NCI-H187 treated with DMSO at 0.1 percent for 48 hours (cell line): ENCODE data around the gene ARFIP1.

Experiments used
- DNase-seq: peaks from one replicate; lab custom pipeline; 2025; lab: John Stamatoyannopoulos, UW

ARFIP1 gene

GRCh38 chr4:152898606-152899005 lies 118.9 kb downstream of the ARFIP1 start:
- DNase-seq: no peak

GRCh38 chr4:152900395-152900794 lies 120.6 kb downstream of the ARFIP1 start:
- no peak for DNase-seq

- no peak for DNase-seq
These were observed 121.5 kb downstream of the ARFIP1 start for GRCh38 chr4:152901205-152901604.

GRCh38 chr4:152903658-152904057 lies 123.9 kb downstream of the ARFIP1 start:
- no peak for DNase-seq

GRCh38 chr4:152909901-152910300 lies 130.1 kb downstream of the ARFIP1 start:
- no peak for DNase-seq

GRCh38 chr4:152910521-152910920 lies 130.8 kb downstream of the ARFIP1 start:
- no peak for DNase-seq

- no peak for DNase-seq
These were observed 138.0 kb downstream of the ARFIP1 start for GRCh38 chr4:152917543-152918395.

- DNase-seq: no peak
These were observed 140.1 kb downstream of the ARFIP1 start for GRCh38 chr4:152919826-152920225.

GRCh38 chr4:152920768-152921167 lies 141.0 kb downstream of the ARFIP1 start:
- no peak for DNase-seq

- no peak for DNase-seq
These were observed 141.5 kb downstream of the ARFIP1 start for GRCh38 chr4:152921284-152921683.

GRCh38 chr4:152925851-152926250 lies 146.1 kb downstream of the ARFIP1 start:
- DNase-seq: no peak

- no peak for DNase-seq
These were observed 147.2 kb downstream of the ARFIP1 start for GRCh38 chr4:152926959-152927358.

GRCh38 chr4:152927737-152928136 lies 148.0 kb downstream of the ARFIP1 start:
- DNase-seq: no peak

- no peak for DNase-seq
These were observed 148.5 kb downstream of the ARFIP1 start for GRCh38 chr4:152928286-152928685.

GRCh38 chr4:152929888-152930287 lies 150.1 kb downstream of the ARFIP1 start:
- no peak for DNase-seq

- no peak for DNase-seq
These were observed 155.4 kb downstream of the ARFIP1 start for GRCh38 chr4:152935143-152935542.

- DNase-seq: no peak
These were observed 156.1 kb downstream of the ARFIP1 start, which contains the start of gene FHDC1 for GRCh38 chr4:152935631-152936445. Gene FHDC1 (plus strand): TSS chr4:152936323. CDS start chr4:152943058, 6,735 bp downstream.

GRCh38 chr4:152936446-152937335 lies 156.9 kb downstream of the ARFIP1 start:
- no peak for DNase-seq

- no peak for DNase-seq
These were observed 157.8 kb downstream of the ARFIP1 start for GRCh38 chr4:152937336-152938236.

- no peak for DNase-seq
These were observed 158.6 kb downstream of the ARFIP1 start for GRCh38 chr4:152938237-152938947.
